Small intestine (tissue), 7 donors: ENCODE measurements around the gene SLC3A2. TPM values are rescaled to one million over a fixed set of nuclear protein-coding genes. Genes with fewer than 3 reads are reported as not detected.

Experiments used
- DNase-seq, 2 donors: peaks; one replicate each; pipeline versions ENCODE4 v3.0.0 to v3.0.0-alpha.2; 2013
- FAIRE-seq: peaks from 2 replicates; lab custom pipeline; 2012; peaks lifted over from hg19 to GRCh38; lab: Jason Lieb, UNC
- H3K27ac ChIP-seq, 3 donors: one replicate each; pipeline ENCODE4 v1.5.1; 2013; ENCODE audit warnings: low read length in 2 of 3, mild to moderate bottlenecking in 2 of 3, control low read depth in 1 of 3, inconsistent platforms in 1 of 3, low read depth in 1 of 3, moderate library complexity in 1 of 3
- H3K27me3 ChIP-seq, 3 donors: one replicate each; pipeline ENCODE4 v1.6.1; 2013; ENCODE audit warnings: low read length in 3 of 3, inconsistent platforms in 1 of 3; ENCODE audit not compliant: control insufficient read depth in 3 of 3, insufficient read depth in 3 of 3
- H3K36me3 ChIP-seq, 3 donors: one replicate each; pipeline ENCODE4 v1.6.1; 2013; ENCODE audit warnings: low read length in 3 of 3, inconsistent platforms in 1 of 3, low read depth in 1 of 3, mild to moderate bottlenecking in 1 of 3, moderate library complexity in 1 of 3; ENCODE audit not compliant: control insufficient read depth in 3 of 3, insufficient read depth in 2 of 3
- H3K4me1 ChIP-seq, 3 donors: one replicate each; pipeline ENCODE4 v1.6.1; 2013; ENCODE audit warnings: low read length in 2 of 3, inconsistent platforms in 1 of 3, low read depth in 1 of 3, mild to moderate bottlenecking in 1 of 3, moderate library complexity in 1 of 3; ENCODE audit not compliant: control insufficient read depth in 3 of 3, insufficient read depth in 2 of 3
- H3K4me3 ChIP-seq, 3 donors: one replicate each; pipeline ENCODE4 v1.5.1; 2013; ENCODE audit warnings: low read length in 3 of 3, control low read depth in 1 of 3, inconsistent platforms in 1 of 3, low read depth in 1 of 3, mild to moderate bottlenecking in 1 of 3, moderate library complexity in 1 of 3
- H3K9me3 ChIP-seq, 2 donors: one replicate each; pipeline ENCODE4 v1.6.1; 2013; ENCODE audit warnings: low read depth in 1 of 2, low read length in 1 of 2; ENCODE audit not compliant: control insufficient read depth in 2 of 2, insufficient read depth in 1 of 2
- WGBS, 3 donors: extraction: QIAGEN DNeasy Blood & Tissue Kit; methylation state at CpG; one replicate each; pipeline ENCODE4 v1.1.7; 2013; 5-methylcytosine and 5-hydroxymethylcytosine counted together
- polyA plus RNA-seq, 4 donors: library from polyadenylated mRNA; stranded (reverse) in 3 of 4; unstranded in 1 of 4; fragments of 200-250 nt in 3 of 4; fragments of 120-200 nt in 1 of 4; gene quantifications; one replicate each; pipeline versions ENCODE4 v1.2.1 to v1.2.3, GENCODE V29; 2013
- donor health status: healthy with polysubstance abuse.
- donor health status: control.
- donor health status: control.
- donor health status: Bipolar disorder and iron deficiency.
- donor health status: healthy.

SLC3A2 gene
- polyA plus RNA-seq, 4 donors, result 124 to 200 (median 175) TPM

DNA sequence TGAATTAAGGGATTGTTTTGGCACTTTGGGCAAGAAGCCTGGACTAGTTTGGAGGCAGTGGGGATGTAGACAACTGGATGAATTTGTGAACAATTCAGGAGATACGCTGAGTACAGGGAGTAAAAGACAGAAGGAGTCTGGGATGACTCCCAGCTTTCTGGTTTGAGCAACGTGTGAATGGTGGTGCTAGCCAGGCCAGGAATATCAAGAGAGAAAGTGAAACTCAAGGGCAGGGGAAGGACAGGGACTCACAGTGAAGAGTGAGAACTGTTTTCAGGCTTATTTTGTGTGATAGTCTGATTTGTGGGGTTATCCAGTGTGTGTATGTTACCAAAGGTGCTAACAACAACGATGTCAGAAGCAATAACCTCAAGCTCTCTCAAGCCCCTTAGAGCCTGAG lies 24.6 kb downstream of the SLC3A2 start:
- WGBS, 3 donors, result 27 to 38% (median 32%) methylated on average over 3 of the region's 3 CpGs
- FAIRE-seq (no peak), DNase-seq (peak; percentile 49 to 51)
- no peak overlapping the region for H3K4me3 ChIP-seq
- no peaks in the 10 kb centered on the region for H3K36me3 ChIP-seq
- H3K4me1 ChIP-seq, result peaks cover 0 to 20% (median 0%) of the 10 kb centered on the region in 3 donors
- no peaks in the 10 kb centered on the region for H3K9me3 ChIP-seq
- no peaks in the 10 kb centered on the region for H3K27me3 ChIP-seq
- H3K27ac ChIP-seq, result no peak overlapping the region

DNA sequence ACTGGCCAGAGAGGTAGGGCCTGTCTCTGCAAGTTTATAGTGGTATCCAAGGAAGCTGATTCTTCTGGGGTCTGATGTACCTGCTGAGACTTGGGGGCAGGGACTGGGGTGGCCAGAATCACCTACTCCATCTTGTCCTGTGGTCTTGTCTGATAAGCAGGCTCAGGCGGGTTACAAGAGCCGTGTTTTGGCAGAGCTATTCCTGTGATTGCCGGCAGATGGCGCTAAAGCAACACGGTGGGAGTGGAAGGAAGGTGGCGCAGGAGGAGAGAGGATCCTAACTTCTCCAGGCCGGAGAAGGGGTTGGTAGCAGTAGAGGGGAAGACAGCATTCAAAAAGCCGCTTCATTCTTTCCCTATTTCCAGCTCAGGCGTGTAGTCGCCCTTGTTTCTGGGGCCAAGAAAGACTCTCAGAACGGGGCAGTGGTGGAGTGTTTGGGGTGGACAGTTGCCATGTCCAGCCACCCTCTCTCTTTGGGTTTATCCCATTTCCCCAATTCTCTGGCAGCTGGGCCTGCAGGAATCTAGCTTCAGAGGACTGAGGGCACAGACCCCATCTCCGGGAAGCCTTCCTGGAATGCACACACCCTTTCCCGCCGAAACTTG lies 25.3 kb downstream of the SLC3A2 start:
- DNase-seq (peak; percentile 86 to 88), FAIRE-seq (no peak)
- no peak overlapping the region for H3K4me3 ChIP-seq
- no peaks in the 10 kb centered on the region for H3K27me3 ChIP-seq
- no peaks in the 10 kb centered on the region for H3K9me3 ChIP-seq
- 19 to 21% (median 21%) methylated on average over 14 of the region's 14 CpGs for WGBS, 3 donors
- H3K4me1 ChIP-seq, result peaks cover 0 to 20% (median 0%) of the 10 kb centered on the region in 3 donors
- peaks cover 0 to 2% (median 0%) of the 10 kb centered on the region in 3 donors for H3K36me3 ChIP-seq
- H3K27ac ChIP-seq, result no peak overlapping the region

DNA sequence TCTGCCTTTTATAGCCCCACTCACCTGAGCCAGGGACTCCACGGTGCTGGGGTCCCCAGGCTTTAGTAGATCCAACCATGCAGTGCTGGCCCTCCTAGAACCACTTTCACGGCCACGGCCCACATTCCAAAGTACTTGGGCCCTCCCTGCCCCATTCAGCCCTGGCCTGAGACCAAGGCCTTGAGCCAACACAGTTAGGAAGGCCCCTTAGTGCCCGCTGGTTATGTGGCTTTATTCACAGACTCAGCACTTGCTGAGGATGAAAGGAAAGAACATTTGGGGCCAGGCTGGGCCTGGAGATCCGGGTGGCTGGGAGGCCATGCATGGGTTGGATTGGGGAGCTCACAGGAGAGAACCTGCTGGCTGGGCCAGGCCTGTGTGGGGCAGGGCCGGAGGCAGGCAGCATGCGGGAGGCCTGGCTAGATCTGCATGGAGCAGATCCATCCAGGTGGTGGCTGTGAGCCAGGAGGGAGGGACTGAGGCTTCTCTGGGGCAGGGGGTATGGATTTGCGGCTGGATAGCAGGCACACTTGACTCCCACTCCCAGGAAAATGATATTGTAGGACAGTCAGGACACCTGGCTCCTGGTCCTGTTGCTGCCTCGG lies 27.9 kb downstream of the SLC3A2 start:
- Histone ChIP-seq H3K4me1 (peaks cover 0 to 20% (median 0%) of the 10 kb centered on the region in 3 donors), H3K9me3 (no peaks in the 10 kb centered on the region), H3K27ac (no peak overlapping the region), H3K36me3 (peaks cover 0 to 2% (median 0%) of the 10 kb centered on the region in 3 donors), H3K27me3 (no peaks in the 10 kb centered on the region), H3K4me3 (no peak overlapping the region)
- WGBS, 3 donors, result 59 to 71% (median 63%) methylated on average over 9 of the region's 9 CpGs
- FAIRE-seq (no peak), DNase-seq (no peak)

DNA sequence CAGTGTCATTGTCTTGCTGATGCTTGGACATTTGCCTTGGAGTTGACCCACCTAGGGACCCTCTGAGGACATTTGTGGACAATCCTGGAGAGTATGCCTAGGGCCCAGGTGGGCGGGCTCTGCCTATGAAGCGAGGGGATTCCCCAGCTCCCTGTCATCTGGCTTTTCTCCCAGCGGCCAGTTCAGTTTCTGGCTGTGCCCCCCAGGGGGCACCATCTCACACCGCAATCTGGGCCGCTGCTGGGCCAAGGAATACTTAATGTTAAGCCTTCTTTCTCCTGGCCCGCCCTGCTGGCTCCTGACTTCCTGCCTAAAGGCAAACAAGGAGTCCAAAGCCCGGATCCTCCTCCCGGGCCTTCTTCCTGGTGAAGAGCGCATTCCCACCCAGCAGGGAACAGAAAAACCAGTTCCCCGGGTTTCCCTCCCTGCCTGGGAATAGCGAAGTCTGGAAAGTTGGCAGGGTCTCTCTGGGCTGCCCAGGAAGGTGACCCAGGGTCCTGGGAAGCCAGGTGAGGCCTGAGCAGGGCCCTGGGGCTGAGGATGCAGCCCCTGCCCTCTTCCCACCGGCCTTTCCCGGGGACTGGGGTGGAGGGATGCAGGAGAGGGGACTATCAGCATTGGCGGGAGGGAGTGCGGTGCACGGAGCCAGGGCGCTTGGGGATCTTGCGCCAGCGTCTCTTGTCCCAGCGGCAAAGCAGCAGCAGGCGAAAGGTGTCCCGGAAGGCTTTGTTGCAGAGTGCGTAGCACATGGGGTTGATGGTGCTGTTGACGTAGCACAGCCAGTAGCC lies 28.6 kb downstream of the SLC3A2 start:
- peaks cover 0 to 20% (median 0%) of the 10 kb centered on the region in 3 donors for H3K4me1 ChIP-seq
- peak overlapping the region in 1 of 3 donors; percentile 41 for H3K27ac ChIP-seq
- H3K27me3 ChIP-seq, result no peaks in the 10 kb centered on the region
- peak; percentile 77 to 88 for DNase-seq
- H3K4me3 ChIP-seq, result no peak overlapping the region
- whole genome bisulfite sequencing, 3 donors, result 55% methylated on average over 24 of the region's 24 CpGs
- H3K36me3 ChIP-seq, result peaks cover 0 to 2% (median 0%) of the 10 kb centered on the region in 3 donors
- no peaks in the 10 kb centered on the region for H3K9me3 ChIP-seq
- FAIRE-seq, result no peak

DNA sequence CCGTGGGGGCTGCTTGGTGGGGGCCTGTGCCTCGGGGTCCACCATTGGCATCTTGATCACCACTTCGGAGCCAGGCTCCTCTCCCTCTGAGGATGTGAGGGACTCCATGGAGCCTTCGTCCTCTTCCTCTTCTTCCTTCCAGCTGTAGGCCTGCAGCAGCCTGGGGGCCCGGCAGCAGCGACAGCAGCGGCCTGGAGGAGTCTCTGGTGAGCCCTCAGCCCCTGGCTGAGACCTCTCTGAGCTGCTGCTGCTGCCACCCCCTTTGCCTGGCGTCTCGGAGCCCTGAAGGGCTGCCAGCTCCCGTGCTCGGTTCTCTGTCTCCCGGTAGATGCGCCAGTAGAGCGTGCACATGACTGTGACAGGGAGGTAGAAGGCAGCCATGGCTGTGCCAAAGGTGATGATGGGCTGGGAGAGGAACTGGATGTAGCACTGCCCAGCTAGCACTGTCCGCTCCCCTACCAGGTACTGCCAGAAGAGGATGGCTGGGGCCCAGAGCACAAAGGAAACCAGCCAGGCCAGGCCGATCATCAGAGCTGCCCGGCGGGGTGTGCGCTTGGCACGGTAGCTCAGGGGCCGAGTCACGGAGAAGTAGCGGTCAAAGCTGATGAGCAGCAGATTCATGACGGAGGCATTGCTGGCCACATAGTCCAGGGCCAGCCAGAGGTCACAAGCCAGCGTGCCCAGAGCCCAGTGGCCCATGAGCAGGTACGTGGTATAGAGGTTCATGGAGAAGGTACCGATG lies 29.6 kb downstream of the SLC3A2 start:
- DNase-seq (no peak), FAIRE-seq (no peak)
- H3K27me3 ChIP-seq, result no peaks in the 10 kb centered on the region
- H3K4me3 ChIP-seq, result no peak overlapping the region
- H3K36me3 ChIP-seq, result peaks cover 0 to 2% (median 0%) of the 10 kb centered on the region in 3 donors
- no peak overlapping the region for H3K27ac ChIP-seq
- H3K4me1 ChIP-seq, result peaks cover 0 to 20% (median 0%) of the 10 kb centered on the region in 3 donors
- whole genome bisulfite sequencing, 3 donors, result 90 to 96% (median 93%) methylated on average over 26 to 27 of the region's 27 CpGs
- H3K9me3 ChIP-seq, result no peaks in the 10 kb centered on the region

DNA sequence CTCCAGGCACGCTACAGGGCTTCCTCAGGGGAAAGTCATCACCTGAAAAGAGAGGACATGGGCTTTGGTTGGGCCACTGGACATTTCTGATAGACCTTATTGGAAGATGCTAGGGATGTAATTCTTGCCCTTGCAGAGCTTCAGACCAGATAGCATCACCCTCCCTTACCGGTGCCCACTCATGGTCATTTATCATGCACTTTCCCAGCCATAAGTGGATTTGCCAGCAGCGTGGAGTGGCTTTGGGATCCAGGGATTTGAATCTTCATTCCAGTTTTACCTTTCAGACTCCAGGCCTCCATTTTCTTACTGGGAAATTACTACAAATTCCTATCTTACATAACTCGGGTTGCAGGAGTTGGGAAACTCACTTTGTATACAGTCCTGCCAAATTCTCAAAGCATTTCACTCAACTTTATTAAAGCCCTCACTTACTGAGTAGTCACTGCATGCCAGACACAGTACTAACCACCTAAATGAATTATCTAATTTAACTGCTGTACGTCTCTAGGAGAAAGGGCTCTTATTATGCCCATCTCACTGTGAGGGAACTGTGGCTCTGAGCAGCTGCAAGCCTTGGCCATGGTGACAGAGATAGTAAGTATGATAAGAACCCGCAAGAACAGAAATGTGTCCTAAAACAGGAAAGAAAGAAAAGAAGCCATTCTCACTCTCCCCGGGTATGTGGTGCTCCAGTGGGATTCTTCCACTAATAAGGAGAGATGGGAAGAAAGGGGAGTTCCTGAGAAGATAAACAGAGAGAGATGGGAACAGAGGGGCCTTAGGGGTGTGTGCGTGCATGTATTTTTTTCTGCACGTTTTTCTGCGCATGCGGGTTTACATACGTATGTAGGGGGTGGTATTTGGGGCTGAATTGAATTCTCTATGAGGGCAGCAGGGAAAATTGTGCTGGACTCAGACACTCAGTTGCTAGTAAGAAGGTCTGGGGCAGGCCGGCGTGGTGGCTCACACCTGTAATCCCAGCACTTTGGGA lies 30.7 kb downstream of the SLC3A2 start:
- Histone ChIP-seq H3K4me3 (no peak overlapping the region), H3K27ac (no peak overlapping the region), H3K36me3 (peaks cover 0 to 2% (median 0%) of the 10 kb centered on the region in 3 donors), H3K9me3 (no peaks in the 10 kb centered on the region), H3K27me3 (no peaks in the 10 kb centered on the region), H3K4me1 (peaks cover 0 to 14% (median 0%) of the 10 kb centered on the region in 3 donors)
- 85 to 89% (median 85%) methylated on average over 14 of the region's 14 CpGs for WGBS, 3 donors
- no peak for DNase-seq
- FAIRE-seq, result no peak

DNA sequence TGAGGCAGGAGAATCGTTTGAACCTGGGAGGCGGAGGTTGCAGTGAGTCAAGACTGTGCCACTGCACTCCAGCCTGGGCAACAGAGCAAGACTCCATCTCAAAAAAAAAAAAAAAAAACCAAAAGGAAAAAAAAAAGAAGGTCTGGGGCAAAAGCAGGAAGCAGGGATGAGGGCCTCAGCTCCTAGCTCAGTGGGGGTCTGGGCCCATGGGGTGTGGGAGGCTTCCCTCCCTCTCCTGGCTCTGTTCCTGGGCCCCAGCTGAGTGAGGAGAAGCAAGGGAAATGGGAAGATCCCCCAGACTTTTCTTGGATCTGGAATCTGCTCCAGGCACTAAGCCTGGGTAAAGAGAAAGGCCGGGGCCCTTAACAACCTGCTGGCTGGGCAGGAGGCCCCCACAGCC lies 31.6 kb downstream of the SLC3A2 start:
- Histone ChIP-seq H3K36me3 (peaks cover 0 to 2% (median 0%) of the 10 kb centered on the region in 3 donors), H3K27me3 (no peaks in the 10 kb centered on the region), H3K9me3 (no peaks in the 10 kb centered on the region), H3K4me1 (peaks cover 0 to 11% (median 0%) of the 10 kb centered on the region in 3 donors), H3K4me3 (no peak overlapping the region), H3K27ac (no peak overlapping the region)
- WGBS, 3 donors, result 82 to 97% (median 94%) methylated on average over 3 of the region's 3 CpGs
- DNase-seq (no peak), FAIRE-seq (no peak)
